SK-N-SH treated with all-trans-retinoic acid at 6 μM for 48 hours (cell line): ENCODE measurements around the gene GTF2IRD1.

Source experiments
- ATAC-seq: fragments of 200-7000 bp; cut with Tn5 transposase; 3 replicates; pipeline ENCODE4 v1.9.1; 2020; ENCODE audit warnings: mild to moderate bottlenecking, moderate library complexity
- BACH2 ChIP-seq: fragments of 250-450 bp; sonication (Bioruptor Pico); IDR thresholded peaks from 2 replicates; pipeline ENCODE4 v1.9.0; 2021; ENCODE audit warnings: mild to moderate bottlenecking, borderline replicate concordance
- CSDC2 ChIP-seq: fragments of 250-450 bp; sonication (Bioruptor Pico); IDR thresholded peaks from 2 replicates; pipeline ENCODE4 v1.5.0; 2020; ENCODE audit warnings: mild to moderate bottlenecking, moderate library complexity
- GLIS3 ChIP-seq: fragments of 250-450 bp; sonication (Bioruptor Pico); IDR thresholded peaks from 2 replicates; pipeline ENCODE4 v1.5.0; 2020; ENCODE audit warnings: mild to moderate bottlenecking, moderate library complexity
- OSR1 ChIP-seq: fragments of 250-450 bp; sonication (Bioruptor Pico); IDR thresholded peaks from 2 replicates; pipeline ENCODE4 v1.8.0; 2022; ENCODE audit warnings: moderate library complexity, mild to moderate bottlenecking, inconsistent platforms
- PPARA ChIP-seq: fragments of 250-450 bp; sonication (Bioruptor Pico); IDR thresholded peaks from 2 replicates; pipeline ENCODE4 v1.5.0; 2020; ENCODE audit warnings: mild to moderate bottlenecking, borderline replicate concordance
- RARB ChIP-seq: fragments of 250-450 bp; sonication (Bioruptor Pico); IDR thresholded peaks from 2 replicates; pipeline ENCODE4 v1.8.0; 2021; ENCODE audit warnings: mild to moderate bottlenecking, moderate library complexity
- SNAI2 ChIP-seq: fragments of 250-450 bp; sonication (Bioruptor Pico); IDR thresholded peaks from 2 replicates; pipeline ENCODE4 v1.5.0; 2020; ENCODE audit warnings: mild to moderate bottlenecking, moderate library complexity
- TOX ChIP-seq: fragments of 250-450 bp; sonication (Bioruptor Pico); IDR thresholded peaks from 2 replicates; pipeline ENCODE4 v1.8.0; 2021; ENCODE audit warnings: mild to moderate bottlenecking, moderate library complexity, borderline replicate concordance
- ZC3H10 ChIP-seq: fragments of 250-450 bp; sonication (Bioruptor Pico); IDR thresholded peaks from 2 replicates; pipeline ENCODE4 v1.5.1; 2021; ENCODE audit warnings: mild to moderate bottlenecking, moderate library complexity
- ZNF70 ChIP-seq: fragments of 450-650 bp; formaldehyde crosslinking; IDR thresholded peaks from 2 replicates; pipeline ENCODE4 v1.5.0; 2020; ENCODE audit warnings: mild to moderate bottlenecking, moderate library complexity
- ZNF8 ChIP-seq: fragments of 450-650 bp; formaldehyde crosslinking; IDR thresholded peaks from 2 replicates; pipeline ENCODE4 v1.5.0; 2020; ENCODE audit warnings: mild to moderate bottlenecking, moderate library complexity
- TF ChIP-seq, protein P1 (sequence below): fragments of 250-450 bp; sonication (Bioruptor Pico); IDR thresholded peaks from 2 replicates; pipeline ENCODE4 v1.5.0; 2020; ENCODE audit warnings: mild to moderate bottlenecking, moderate library complexity
- TF ChIP-seq, protein P2 (sequence below): fragments of 250-450 bp; sonication (Bioruptor Pico); IDR thresholded peaks from 2 replicates; pipeline ENCODE4 v1.5.1; 2020; ENCODE audit warnings: low read depth, mild to moderate bottlenecking, moderate library complexity
- TF ChIP-seq, protein P3 (sequence below): fragments of 250-450 bp; sonication (Bioruptor Pico); IDR thresholded peaks from 2 replicates; pipeline ENCODE4 v1.5.1; 2021; ENCODE audit warnings: mild to moderate bottlenecking, moderate library complexity

Gene GTF2IRD1

DNA sequence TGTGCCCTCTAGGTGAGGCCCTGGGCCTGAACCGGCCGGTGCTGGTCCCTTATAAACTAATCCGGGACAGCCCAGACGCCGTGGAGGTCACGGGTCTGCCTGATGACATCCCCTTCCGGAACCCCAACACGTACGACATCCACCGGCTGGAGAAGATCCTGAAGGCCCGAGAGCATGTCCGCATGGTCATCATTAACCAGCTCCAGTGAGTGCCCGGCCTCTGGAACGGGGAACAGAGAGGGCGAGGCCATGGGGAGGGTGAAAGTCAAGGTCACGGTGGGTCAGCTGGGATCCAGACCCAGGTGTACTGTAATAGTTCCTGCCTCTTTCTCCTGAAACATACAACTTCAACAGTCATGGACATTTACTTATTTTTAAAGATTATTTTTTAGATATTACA lies 137.1 kb downstream of the GTF2IRD1 start (continued):
- TF ChIP-seq, protein P1, sequence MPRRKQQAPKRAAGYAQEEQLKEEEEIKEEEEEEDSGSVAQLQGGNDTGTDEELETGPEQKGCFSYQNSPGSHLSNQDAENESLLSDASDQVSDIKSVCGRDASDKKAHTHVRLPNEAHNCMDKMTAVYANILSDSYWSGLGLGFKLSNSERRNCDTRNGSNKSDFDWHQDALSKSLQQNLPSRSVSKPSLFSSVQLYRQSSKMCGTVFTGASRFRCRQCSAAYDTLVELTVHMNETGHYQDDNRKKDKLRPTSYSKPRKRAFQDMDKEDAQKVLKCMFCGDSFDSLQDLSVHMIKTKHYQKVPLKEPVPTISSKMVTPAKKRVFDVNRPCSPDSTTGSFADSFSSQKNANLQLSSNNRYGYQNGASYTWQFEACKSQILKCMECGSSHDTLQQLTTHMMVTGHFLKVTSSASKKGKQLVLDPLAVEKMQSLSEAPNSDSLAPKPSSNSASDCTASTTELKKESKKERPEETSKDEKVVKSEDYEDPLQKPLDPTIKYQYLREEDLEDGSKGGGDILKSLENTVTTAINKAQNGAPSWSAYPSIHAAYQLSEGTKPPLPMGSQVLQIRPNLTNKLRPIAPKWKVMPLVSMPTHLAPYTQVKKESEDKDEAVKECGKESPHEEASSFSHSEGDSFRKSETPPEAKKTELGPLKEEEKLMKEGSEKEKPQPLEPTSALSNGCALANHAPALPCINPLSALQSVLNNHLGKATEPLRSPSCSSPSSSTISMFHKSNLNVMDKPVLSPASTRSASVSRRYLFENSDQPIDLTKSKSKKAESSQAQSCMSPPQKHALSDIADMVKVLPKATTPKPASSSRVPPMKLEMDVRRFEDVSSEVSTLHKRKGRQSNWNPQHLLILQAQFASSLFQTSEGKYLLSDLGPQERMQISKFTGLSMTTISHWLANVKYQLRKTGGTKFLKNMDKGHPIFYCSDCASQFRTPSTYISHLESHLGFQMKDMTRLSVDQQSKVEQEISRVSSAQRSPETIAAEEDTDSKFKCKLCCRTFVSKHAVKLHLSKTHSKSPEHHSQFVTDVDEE (CRISPR knock-in tag) = no peak
- TF ChIP-seq RARB (CRISPR knock-in tag) = no peak

DNA sequence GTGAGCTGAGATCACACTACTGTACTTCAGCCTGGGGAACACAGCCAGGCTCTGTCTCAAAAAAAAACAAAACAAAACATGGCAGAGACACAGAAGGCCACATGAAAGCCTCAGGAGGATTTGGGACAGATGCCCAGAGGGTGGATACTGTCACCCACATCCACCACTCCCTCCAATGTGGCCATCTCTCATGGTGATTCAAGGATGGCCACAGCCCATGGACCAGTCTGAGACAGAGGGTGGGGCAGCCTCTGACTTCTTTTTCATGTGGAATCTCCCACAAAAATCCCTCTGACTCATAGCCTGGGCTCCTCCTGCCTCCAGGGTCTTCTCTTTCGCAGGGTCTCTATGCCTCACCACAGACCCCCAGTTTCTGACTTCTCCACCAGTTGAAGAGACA lies 144.9 kb downstream of the GTF2IRD1 start:
- TF ChIP-seq TOX (CRISPR knock-in tag) (no peak), PPARA (CRISPR knock-in tag) (no peak)
- TF ChIP-seq, protein P2, sequence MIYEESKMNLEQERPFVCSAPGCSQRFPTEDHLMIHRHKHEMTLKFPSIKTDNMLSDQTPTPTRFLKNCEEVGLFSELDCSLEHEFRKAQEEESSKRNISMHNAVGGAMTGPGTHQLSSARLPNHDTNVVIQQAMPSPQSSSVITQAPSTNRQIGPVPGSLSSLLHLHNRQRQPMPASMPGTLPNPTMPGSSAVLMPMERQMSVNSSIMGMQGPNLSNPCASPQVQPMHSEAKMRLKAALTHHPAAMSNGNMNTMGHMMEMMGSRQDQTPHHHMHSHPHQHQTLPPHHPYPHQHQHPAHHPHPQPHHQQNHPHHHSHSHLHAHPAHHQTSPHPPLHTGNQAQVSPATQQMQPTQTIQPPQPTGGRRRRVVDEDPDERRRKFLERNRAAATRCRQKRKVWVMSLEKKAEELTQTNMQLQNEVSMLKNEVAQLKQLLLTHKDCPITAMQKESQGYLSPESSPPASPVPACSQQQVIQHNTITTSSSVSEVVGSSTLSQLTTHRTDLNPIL (CRISPR knock-in tag) = no peak
- no peak for ATAC-seq

DNA sequence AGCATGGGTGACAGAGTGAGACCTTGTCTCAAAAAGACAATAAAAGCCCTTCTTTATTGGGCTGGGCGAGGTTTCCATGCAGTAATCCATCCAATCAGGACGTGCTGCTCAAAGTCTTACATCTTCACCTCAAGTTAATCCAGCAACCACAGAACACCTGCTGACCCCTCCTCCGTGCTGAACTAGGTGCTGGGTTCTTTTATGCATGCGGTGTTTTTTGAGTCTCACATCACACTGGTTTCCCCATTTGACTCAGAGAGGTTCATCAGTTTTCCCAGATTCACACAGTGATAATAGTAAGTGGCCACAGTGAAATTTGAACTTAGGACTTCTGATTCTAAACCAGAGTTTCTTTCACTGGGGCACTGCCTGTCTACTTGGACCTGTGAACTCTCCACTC lies 145.5 kb downstream of the GTF2IRD1 start:
- TF ChIP-seq RARB (CRISPR knock-in tag) = no peak
- TF ChIP-seq SNAI2 (CRISPR knock-in tag) = no peak
- TF ChIP-seq CSDC2 (CRISPR knock-in tag) = no peak
- ATAC-seq = no peak

DNA sequence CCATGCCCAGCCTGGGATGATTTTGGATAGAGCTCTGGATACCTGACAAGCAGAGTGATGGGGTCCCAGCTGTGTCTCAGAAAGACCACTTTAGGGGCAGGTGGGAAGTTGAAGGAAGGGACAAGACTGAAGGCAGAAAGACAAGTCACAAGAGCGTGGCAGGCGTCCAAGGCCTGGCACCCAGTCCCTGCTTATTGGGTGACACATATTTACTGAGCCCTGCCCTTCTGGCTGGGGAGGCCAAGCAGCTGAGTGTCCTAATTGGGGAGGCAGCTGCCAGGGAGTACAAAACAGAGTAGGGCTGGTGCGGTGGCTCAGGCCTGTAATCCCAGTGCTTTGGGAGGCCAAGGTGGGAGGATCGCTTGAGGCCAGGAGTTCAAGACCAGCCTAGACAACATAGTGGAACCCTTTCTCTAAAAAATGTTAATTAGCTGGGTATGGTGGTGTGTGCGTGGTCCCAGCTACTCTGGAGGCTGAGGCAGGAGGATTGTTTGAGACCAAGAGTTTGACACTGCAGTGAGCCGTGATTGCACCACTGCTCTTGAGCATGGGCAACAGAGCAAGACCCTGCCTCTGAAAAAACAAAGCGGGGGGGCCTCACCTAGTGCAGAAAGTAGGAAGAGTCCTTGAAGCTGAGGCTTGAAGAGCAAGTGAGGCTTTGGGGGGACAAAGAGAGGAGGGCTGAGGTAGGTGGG lies 150.8 kb downstream of the GTF2IRD1 start:
- ATAC-seq = no peak
- no peak for TF ChIP-seq SNAI2 (CRISPR knock-in tag)
- no peak for TF ChIP-seq ZNF8 (CRISPR knock-in tag)
- TF ChIP-seq BACH2 (CRISPR knock-in tag) = no peak
- TF ChIP-seq, protein P3, sequence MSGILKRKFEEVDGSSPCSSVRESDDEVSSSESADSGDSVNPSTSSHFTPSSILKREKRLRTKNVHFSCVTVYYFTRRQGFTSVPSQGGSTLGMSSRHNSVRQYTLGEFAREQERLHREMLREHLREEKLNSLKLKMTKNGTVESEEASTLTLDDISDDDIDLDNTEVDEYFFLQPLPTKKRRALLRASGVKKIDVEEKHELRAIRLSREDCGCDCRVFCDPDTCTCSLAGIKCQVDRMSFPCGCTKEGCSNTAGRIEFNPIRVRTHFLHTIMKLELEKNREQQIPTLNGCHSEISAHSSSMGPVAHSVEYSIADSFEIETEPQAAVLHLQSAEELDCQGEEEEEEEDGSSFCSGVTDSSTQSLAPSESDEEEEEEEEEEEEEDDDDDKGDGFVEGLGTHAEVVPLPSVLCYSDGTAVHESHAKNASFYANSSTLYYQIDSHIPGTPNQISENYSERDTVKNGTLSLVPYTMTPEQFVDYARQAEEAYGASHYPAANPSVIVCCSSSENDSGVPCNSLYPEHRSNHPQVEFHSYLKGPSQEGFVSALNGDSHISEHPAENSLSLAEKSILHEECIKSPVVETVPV (CRISPR knock-in tag) = no peak
- TF ChIP-seq OSR1 (CRISPR knock-in tag) = no peak
- TF ChIP-seq GLIS3 (CRISPR knock-in tag) = no peak
- TF ChIP-seq, protein P1 (CRISPR knock-in tag) = no peak
- TF ChIP-seq ZC3H10 (CRISPR knock-in tag) = no peak

DNA sequence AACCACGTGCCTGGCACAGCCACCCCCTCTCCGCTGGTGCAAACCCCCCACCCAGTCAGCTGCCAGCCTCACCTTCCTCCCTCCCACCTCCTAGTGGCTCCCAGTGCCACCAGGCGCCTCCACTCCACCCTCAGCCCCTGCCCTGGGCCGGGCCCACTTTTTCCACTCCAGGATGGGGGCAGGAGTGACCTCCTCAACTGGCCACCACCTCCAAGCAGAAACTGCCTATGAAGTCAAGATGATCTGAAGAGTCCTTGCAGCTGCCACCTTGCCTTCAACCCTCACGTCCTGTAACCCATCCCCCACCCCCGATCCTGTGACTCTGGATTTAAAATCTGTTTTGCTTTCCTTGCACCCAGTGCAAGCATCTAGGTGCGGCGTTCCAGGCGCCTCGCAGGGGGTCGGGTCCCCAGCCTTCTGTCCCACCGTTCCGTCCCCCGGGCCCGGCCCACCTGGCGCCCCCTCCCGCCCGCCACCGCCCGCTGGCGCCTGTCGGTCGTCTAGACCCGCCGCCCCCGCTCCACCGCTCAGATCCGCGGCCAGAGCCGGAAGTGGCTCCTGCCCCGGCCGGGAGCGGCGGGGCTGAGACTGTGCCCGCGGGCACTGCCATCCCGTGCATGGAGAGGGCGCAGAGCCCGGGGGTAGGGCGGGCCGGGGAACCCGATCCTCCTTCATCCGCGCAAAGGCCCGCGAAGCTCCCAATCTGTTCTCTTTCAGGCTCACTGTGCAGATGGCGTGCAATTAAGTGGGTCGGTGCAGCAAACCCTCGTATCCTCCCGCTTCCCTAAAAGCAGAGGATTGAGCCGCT lies 152.6 kb downstream of the GTF2IRD1 start:
- ATAC-seq = peak; percentile 80
- 0 out of 2 replicates have a peak, but pooled peaks have one; percentile 38 for TF ChIP-seq ZNF70
- TF ChIP-seq, protein P1 (CRISPR knock-in tag) = no peak
